Fibroblast of lung (primary cell): ENCODE measurements around the gene SET. TPM values are rescaled to one million over a fixed set of nuclear protein-coding genes. Genes with fewer than 3 reads are reported as not detected.
"Not testable (repeated sequence)": the region's sequence is repeated elsewhere in the genome, so short reads cannot be mapped to it uniquely, and the experiment has no call there.

ENCODE experiments used
- DNase-seq, 2 donors: peaks; one replicate each; pipeline versions ENCODE4 v3.0.0 to v3.0.0-alpha.2; 2010; ENCODE audit warnings: low read depth in 2 of 2
- H2AFZ ChIP-seq: 2 replicates; pipeline ENCODE4 v1.5.1; 2012; ENCODE audit warnings: low read length, control low read depth, inconsistent platforms
- H3K27ac ChIP-seq: 2 replicates; pipeline ENCODE4 v1.5.1; 2011; ENCODE audit warnings: low read length, control low read depth; ENCODE audit not compliant: insufficient read depth
- H3K27me3 ChIP-seq: 2 replicates; pipeline ENCODE4 v1.5.1; 2011; ENCODE audit warnings: mild to moderate bottlenecking, low read length; ENCODE audit not compliant: control insufficient read depth, insufficient read depth
- H3K36me3 ChIP-seq: 2 replicates; pipeline ENCODE4 v1.5.1; 2011; ENCODE audit warnings: low read length; ENCODE audit not compliant: control insufficient read depth, insufficient read depth
- H3K4me1 ChIP-seq: 2 replicates; pipeline ENCODE4 v1.5.1; 2011; ENCODE audit warnings: low read length; ENCODE audit not compliant: control insufficient read depth, insufficient read depth; ENCODE audit errors: extremely low read depth
- H3K4me2 ChIP-seq: 2 replicates; pipeline ENCODE4 v1.5.1; 2011; ENCODE audit warnings: low read length, control low read depth; ENCODE audit not compliant: insufficient read depth; ENCODE audit errors: extremely low read depth
- H3K4me3 ChIP-seq, 4 experiments: fragments of 200-600 bp in 1 of 4; sonication (generic) in 1 of 4; replicated peaks in 1 of 4; 2 replicates each; pipeline ENCODE4 v1.5.1; 2011 to 2016; ENCODE audit warnings: low read length in 4 of 4, low read depth in 3 of 4, mild to moderate bottlenecking in 3 of 4, control low read depth in 2 of 4, inconsistent platforms in 1 of 4, mixed read lengths in 1 of 4; ENCODE audit not compliant: insufficient read depth in 1 of 4; ENCODE audit errors: control extremely low read depth in 1 of 4
- H3K79me2 ChIP-seq: 2 replicates; pipeline ENCODE4 v1.5.1; 2012; ENCODE audit warnings: mild to moderate bottlenecking, low read length, inconsistent platforms; ENCODE audit not compliant: control insufficient read depth, insufficient read depth
- H3K9ac ChIP-seq: 2 replicates; pipeline ENCODE4 v1.5.1; 2011; ENCODE audit warnings: mild to moderate bottlenecking, low read length, control low read depth; ENCODE audit not compliant: insufficient read depth
- H3K9me3 ChIP-seq: 2 replicates; pipeline ENCODE4 v1.5.1; 2012; ENCODE audit warnings: low read depth, low read length; ENCODE audit not compliant: control insufficient read depth, insufficient read depth
- H4K20me1 ChIP-seq: 2 replicates; pipeline ENCODE4 v1.5.1; 2011; ENCODE audit warnings: low read length; ENCODE audit not compliant: control insufficient read depth, insufficient read depth; ENCODE audit errors: extremely low read depth
- CTCF ChIP-seq, 2 donors: IDR thresholded peaks in 1 of 2; conservative IDR thresholded peaks in 1 of 2; 1 replicate in 1 of 2; 2 replicates in 1 of 2; pipeline ENCODE4 v1.5.1; 2011 to 2012; ENCODE audit warnings: low read length in 2 of 2, control low read depth in 1 of 2, inconsistent platforms in 1 of 2, low read depth in 1 of 2, mild to moderate bottlenecking in 1 of 2
- EZH2 ChIP-seq: IDR thresholded peaks from 2 replicates; pipeline ENCODE4 v1.5.1; 2012; ENCODE audit warnings: low read length, control low read depth, mild to moderate bottlenecking; ENCODE audit errors: missing control alignments
- polyA plus RNA-seq, 2 donors: library from polyadenylated mRNA; depleted of rRNA in 1 of 2; stranded (reverse) in 1 of 2; unstranded in 1 of 2; fragments of >200 nt; gene quantifications; 2 replicates each; pipeline ENCODE4 v1.2.1, GENCODE V29; 2011 to 2012; ENCODE audit warnings: missing spikeins in 1 of 2
- total RNA-seq: library from RNA; depleted of rRNA; stranded (reverse); fragments of >200 nt; gene quantifications from 2 replicates; pipeline ENCODE4 v1.2.1, GENCODE V29; 2014

Gene SET
- total and polyA plus RNA-seq, 2 donors (not counting 1 experiment from before 2014, with no cell fraction given), result 256 to 456 TPM

GRCh38 chr9:128696923-128697707 lies 8.1 kb downstream of the SET start:
- no peak for TF ChIP-seq CTCF (conservative IDR thresholded peaks at IDR 0.05 in 1 of 2, IDR thresholded peaks at IDR 0.05 in 1 of 2; ENCODE audit: low read depth in 1 of 2, low read length in 2 of 2)
- no peak for TF ChIP-seq EZH2
- H3K27me3 ChIP-seq, result no peaks in the 10 kb centered on the region
- no peaks in the 10 kb centered on the region for H3K9me3 ChIP-seq
- H3K9ac ChIP-seq, result no peak overlapping the region
- H3K4me2 ChIP-seq, result no peak overlapping the region
- DNase-seq, result no peak
- H3K79me2 ChIP-seq, result peaks cover 12% of the 10 kb centered on the region
- peaks cover 4% of the 10 kb centered on the region for H3K4me1 ChIP-seq
- no peak overlapping the region for H2AFZ ChIP-seq
- H3K4me3 ChIP-seq, result no peak overlapping the region
- H4K20me1 ChIP-seq, result no peaks in the 10 kb centered on the region
- no peak overlapping the region for H3K27ac ChIP-seq
- H3K36me3 ChIP-seq, result peaks cover 10% of the 10 kb centered on the region

DNA sequence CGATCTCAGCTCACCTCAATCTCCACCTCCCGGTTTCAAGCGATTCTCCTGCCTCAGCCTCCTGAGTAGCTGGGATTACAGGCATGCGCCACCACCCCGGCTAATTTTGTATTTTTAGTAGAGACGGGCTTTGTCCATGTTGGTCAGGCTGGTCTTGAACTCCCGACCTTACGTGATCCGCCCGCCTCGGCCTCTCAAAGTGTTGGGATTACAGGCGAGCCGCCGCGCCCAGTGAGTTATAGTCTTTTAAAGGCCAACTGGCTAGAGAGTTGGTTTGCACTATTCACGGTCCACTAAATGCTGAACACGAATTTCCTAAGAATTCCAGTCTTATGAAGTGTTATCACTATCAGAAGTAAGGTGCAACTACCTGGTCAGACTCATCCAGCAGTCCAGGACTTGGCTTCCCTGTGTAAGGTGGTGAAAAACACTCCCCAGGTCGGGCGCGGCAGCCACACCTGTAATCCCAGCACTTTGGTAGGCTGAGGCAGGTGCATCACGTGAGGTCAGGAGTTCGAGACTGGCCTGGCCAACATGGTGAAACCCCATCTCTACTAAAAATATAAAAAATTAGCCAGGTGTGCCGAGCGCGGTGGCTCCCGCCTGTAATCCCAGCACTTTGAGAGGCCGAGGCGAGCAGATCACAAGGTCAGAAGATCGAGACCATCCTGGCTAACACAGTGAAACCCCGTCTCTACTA lies 10.2 kb downstream of the SET start:
- H3K4me2 ChIP-seq, H3K79me2 ChIP-seq, H4K20me1 ChIP-seq, H3K27me3 ChIP-seq, H3K36me3 ChIP-seq, H3K4me3 ChIP-seq, DNase-seq, H3K4me1 ChIP-seq, H3K9me3 ChIP-seq, H3K27ac ChIP-seq, H3K9ac ChIP-seq, H2AFZ ChIP-seq: not testable (repeated sequence)

- no peaks in the 10 kb centered on the region for H3K79me2 ChIP-seq
- H3K9ac ChIP-seq, result no peak overlapping the region
- peaks cover 4% of the 10 kb centered on the region for H3K4me1 ChIP-seq
- H3K4me2 ChIP-seq, result no peak overlapping the region
- TF ChIP-seq EZH2 (no peak), CTCF (conservative IDR thresholded peaks at IDR 0.05 in 1 of 2, IDR thresholded peaks at IDR 0.05 in 1 of 2; ENCODE audit: low read depth in 1 of 2, low read length in 2 of 2) (no peak)
- H2AFZ ChIP-seq, result no peak overlapping the region
- no peak overlapping the region for H3K27ac ChIP-seq
- peaks cover 2% of the 10 kb centered on the region for H3K36me3 ChIP-seq
- DNase-seq, result no peak
- no peaks in the 10 kb centered on the region for H3K9me3 ChIP-seq
- no peak overlapping the region for H3K4me3 ChIP-seq
- H3K27me3 ChIP-seq, result no peaks in the 10 kb centered on the region
- no peaks in the 10 kb centered on the region for H4K20me1 ChIP-seq
These were observed 12.3 kb downstream of the SET start for GRCh38 chr9:128701227-128701854.
